Measurements from ENCODE around the gene ICA1.
"Not testable (repeated sequence)": the region's sequence is repeated elsewhere in the genome, so short reads cannot be mapped to it uniquely, and the experiment has no call there.

Gene ICA1

DNA sequence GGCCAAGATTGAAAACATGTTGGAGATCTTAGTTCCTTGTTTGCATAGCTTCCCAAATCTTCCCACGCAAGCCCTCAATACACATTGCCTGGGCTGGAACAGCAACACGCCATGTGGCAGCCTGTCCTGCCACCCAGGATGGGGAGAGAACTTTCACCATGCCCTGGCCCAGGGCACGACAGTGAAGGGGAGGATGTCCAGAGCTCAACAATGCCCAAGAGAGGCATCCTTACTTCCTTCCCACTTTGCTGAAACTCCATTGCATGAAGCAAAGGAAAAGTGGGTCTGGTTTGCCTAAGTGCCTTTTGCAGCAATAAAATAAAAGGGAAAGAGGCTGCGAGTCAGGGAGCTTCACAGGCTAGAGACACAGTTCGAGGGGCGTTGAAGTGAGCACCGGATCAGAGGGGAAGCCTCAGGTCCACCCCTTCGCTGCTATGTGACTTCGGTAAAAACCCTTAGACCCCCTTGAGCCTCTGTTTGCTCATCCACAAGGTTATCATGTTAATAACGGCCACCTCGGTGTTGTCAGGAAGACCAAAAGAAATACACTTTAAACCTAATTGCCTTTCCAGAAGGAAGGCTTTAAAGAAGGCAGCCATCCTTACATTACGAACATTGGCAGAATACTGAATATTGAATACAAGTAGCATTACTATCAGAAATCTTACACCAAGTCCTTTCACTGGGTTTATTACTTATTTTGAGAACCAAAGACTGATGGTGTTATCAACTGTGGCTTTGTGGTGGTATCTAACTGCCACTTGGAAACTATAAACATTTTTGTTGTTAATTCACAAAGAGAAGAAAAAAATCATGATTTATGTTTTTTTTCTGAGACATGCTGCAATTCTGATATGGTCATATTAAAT lies 133.3 kb downstream of the ICA1 start:
- no peak for DNase-seq

- no peak for DNase-seq
Measured at GRCh38 chr7:8126601-8127167, 135.3 kb downstream of the ICA1 start.

GRCh38 chr7:8125680-8126444 lies 136.1 kb downstream of the ICA1 start:
- DNase-seq: no peak

DNA sequence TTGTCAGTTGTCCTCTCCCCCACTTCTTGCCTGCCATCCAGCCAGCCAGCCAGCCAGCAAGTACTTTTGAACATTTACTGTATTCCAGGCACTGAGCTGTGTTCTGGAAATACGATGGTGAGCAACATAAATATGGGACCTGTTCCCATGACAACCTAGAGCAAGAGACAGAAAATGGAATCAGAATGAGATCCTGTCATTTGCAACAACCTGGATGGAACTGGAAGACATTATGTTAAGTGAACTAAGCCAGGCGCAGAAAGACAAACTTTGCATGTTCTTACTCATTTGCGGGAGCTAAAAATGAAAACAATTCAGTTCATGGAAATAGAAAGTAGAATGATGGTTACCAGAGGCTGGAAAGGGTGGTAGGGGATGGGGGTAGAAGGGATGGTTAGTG lies 140.7 kb downstream of the ICA1 start:
- no peak for DNase-seq

DNA sequence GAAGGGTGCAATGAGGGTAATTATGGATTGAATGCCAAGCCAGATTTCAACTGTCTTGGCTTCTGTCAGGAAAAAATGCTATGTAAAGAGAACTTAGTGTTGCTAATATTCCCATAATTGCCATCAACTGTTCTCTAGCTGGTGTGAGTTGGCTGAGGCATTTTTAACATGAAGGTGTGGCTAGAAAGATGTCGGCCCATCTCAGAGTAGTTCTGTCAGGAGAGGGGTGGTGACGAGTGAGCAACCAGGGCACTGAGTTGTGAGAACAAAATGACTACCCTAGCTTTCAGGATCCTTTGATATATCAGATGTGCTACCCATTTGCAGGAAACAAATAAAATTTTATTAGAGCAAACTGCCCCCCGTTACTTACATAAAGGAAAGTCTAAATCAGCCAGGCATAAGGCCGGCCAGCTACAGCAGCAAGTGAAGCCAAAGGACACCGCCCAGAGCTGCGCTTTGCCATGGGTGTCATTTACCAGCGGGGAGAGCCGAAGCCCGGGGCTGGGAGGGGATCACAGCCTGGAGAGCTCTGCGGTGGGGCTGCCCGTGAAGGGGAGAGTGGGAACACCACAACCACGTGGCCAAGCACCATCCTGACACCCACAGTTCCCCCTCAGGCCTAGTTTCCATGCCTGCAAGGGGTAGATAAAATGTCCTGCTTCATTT lies 141.4 kb downstream of the ICA1 start:
- no peak for DNase-seq

DNA sequence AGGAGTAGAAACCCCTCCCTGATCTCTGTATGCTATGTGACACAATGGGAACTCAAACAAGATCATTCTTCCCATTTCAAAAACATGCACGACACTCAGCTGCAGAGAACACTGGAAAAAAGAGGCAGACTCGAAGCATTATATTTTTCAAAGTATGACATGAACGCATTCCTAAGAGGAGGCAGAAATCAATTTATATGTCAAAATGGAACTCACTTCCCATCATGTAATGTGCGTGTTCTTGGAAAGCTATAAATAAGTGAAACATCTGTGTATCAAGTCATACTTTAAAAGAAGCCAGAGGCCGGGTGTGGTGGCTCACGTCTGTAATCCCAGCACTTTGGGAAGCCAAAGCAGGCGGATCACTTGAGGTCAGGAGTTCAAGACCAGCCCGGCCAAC lies 142.7 kb downstream of the ICA1 start:
- no peak for DNase-seq

GRCh38 chr7:8117195-8117594 lies 144.8 kb downstream of the ICA1 start:
- DNase-seq: no peak

DNA sequence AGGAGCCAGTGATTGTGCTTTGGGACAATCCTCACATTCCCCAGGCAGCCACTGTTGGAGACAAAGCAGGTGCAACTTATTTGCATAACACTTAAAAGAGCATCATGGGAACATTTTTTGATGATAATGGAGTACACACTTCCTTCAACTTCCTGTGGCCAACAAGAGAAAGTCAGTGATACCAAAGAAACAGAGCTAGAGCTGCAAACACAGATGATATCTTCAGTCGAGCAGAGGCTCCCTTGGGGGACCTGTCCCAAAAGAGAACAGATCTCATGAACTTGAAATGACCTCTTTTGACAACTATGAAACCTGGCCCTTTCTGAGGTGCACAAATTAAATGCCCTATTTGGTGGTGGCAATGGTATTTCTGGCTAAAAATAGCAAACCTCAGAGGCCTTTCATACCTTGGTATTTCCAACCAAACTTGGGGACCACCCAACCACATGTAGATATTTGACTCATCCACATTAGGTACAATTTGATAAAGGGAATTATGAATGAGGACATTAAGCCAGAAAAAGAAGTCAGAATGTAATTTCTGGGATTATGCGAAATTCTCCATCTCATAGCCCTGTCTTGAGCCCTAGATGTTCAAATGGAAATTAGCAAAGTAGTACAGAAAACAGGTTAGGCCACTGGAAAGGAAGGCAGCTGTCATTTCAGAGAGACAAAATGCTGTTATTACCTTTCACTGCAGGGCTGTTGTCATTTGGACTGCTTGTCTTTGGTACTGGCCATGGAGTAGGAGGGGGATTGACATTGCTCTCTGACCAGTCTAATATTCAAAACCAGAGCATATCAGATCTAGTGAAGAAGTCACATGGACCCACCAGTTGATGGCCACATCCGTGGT lies 146.2 kb downstream of the ICA1 start:
- no peak for DNase-seq

GRCh38 chr7:8114175-8114574 lies 147.8 kb downstream of the ICA1 start:
- no peak for DNase-seq

DNA sequence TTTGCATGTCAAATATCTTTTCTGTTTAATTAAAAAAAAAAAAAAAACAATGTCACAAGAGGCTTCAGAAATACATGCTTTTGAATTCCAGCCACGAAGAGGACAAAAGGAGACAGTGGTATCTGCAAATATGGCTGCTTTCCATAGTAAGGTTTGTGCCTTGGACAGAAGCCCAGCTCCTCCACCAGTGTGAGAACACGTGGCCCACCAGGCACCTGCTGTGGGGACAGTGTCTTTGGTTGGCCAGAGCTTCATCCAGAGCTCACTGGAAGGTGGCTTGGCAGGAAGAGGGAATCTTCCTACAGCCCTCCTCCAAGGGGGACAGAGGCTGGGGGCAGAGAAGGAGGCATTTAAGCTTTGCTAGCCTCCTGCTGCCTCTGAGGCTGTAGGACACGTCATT lies 148.8 kb downstream of the ICA1 start:
- no peak for DNase-seq

- no peak for DNase-seq
Measured at GRCh38 chr7:8112685-8113084, 149.3 kb downstream of the ICA1 start.

GRCh38 chr7:8111282-8111960 lies 150.5 kb downstream of the ICA1 start:
- DNase-seq: no peak

DNA sequence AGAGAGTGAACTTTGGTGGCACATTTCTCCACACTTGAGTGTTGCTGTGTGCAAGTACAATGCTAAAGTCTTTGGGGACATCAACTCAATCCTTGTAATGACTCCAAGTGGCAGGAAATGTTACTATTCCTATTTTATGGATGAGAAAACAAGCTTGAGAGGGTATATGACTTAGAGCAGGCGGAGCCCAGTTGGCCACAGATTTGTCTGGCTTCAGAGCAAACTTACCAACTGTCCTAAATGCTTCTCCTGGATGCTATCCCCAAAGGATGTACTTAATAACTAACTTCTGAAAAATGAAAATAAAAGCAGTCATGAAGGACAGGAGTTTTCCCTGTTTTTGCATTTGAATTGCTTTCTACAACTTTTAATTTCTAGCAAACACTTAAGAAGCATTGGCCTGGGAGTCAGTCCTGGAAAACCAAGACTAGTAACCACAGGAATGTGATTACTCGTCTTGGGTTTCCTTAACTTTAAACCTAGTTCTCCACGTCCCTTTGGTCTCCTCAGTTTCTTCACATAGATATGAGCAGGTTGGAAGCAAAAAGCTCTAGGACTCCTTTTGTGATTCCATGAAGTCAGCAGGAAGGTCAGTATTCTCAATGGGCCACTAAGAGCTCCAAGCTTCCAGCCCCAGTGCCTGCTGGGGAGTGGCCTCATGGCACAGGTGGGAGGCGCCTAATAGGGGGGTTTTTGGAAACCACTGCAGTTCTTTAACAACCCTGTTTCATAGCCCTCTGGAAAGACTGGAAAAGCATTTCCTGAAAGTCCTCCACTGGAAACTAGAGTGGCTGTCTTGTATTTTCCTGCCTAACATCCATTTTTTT lies 152.6 kb downstream of the ICA1 start:
- DNase-seq: peak; percentile 40

GRCh38 chr7:8105449-8106095 lies 156.4 kb downstream of the ICA1 start:
- peak; percentile 7 for DNase-seq

- no peak for DNase-seq
Measured at GRCh38 chr7:8103282-8103681, 158.7 kb downstream of the ICA1 start.

DNA sequence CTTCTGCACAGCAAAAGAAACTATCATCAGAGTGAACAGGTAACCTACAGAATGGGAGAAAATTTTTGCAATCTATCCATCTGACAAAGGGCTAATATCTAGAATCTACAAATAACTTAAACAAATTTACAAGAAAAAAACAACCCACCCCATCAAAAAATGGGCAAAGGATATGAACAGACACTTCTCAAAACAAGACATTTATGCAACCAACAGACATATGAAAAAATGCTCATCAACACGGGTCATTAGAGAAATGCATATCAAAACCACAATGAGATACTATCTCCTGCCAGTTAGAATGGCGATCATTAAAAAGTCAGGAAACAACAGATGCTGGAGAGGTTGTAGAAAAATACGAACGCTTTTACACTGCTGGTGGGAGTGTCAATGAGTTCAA lies 160.7 kb downstream of the ICA1 start:
- DNase-seq: not testable (repeated sequence)

DNA sequence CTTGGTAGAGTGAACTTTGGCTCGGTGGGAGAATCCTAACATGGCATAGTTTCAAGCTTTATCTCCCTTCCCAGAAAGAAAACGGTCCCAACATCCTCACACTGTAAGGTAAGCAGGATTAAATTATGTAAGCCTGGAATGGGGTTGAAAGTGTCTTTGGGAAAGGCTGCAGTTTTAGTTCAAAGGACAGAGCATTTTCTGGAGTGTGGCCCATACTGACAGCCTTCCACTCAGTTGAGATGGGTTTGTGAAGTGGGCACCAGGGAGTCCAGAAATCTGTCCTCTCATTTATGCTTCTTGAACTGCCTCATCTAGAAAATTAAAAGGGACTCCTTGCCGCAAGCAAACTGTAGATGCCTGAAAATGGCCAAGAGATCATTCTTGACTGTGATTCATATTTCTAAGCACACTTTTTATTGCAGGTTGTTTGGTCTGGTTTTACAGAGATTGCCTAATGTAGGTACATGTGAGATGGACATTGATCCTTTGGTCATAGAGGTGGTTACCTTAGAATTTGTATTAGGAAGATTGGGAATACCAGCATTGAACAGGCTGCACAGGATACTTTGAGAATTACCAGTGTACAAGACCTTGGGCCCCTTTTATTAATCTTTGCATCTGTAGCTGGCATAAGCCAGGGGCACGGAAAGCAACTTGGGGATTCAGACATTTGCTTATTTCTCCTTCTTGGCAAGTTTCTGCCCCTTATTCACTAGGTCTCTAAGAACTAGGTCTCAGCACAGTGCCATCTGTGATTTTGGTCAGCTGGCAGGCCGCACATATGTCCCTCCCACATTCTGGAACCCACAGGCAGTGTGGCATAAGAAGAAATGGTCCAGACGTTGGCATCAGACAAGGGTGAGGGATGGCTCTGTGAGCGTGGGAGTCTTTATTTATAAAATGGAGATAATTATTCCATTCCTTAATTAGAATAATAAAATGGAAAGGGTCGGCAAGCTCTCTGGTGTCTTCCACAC lies 167.5 kb downstream of the ICA1 start:
- no peak for DNase-seq

- no peak for DNase-seq
Measured at GRCh38 chr7:8092140-8092539, 169.8 kb downstream of the ICA1 start.

Data from fibroblast of skin of scalp (primary cell).